Renal pelvis (tissue), 3 donors: ENCODE results near the gene NRARP. TPM values are rescaled to one million over a fixed set of nuclear protein-coding genes. Genes with fewer than 3 reads are reported as not detected.

Experiments
- polyA plus RNA-seq, 3 donors: library from polyadenylated mRNA; unstranded; fragments of 120-200 nt; gene quantifications; one replicate each; pipeline ENCODE4 v1.2.1, GENCODE V29; 2013; ENCODE audit not compliant: insufficient read length in 3 of 3

NRARP gene
- polyA plus RNA-seq, 3 donors: 7.4 to 9.7 (median 8.5) TPM

Other genes with a start within 250 kb of the NRARP start
- gene ENTPD2, start 248.2 kb downstream of the NRARP start, polyA plus RNA-seq: 1 to 10 TPM; 5.5 to 7.4 (median 7.3) TPM
- 10 to 100 TPM in 1 of 3 donors, 1 to 10 TPM in 2; 8.0 to 10.4 (median 10.0) TPM for gene SAPCD2, start 231.7 kb downstream of the NRARP start, polyA plus RNA-seq
- gene UAP1L1, start 224.8 kb downstream of the NRARP start, polyA plus RNA-seq: 1 to 10 TPM; 5.4 to 8.6 (median 6.3) TPM
- gene MAN1B1, start 215.3 kb downstream of the NRARP start, polyA plus RNA-seq: 10 to 100 TPM; 56.7 to 71.5 (median 64.7) TPM
- gene DPP7, start 187.5 kb downstream of the NRARP start, polyA plus RNA-seq: 10 to 100 TPM; 24.0 to 29.6 (median 27.7) TPM
- gene GRIN1, start 163.1 kb downstream of the NRARP start, polyA plus RNA-seq: under 1 TPM in 1 of 3 donors, not detected in 2; 0.36 TPM
- gene LRRC26, start 132.2 kb downstream of the NRARP start, polyA plus RNA-seq: under 1 TPM in 1 of 3 donors, not detected in 2; 0.34 TPM
- not detected for gene TMEM210, start 130.2 kb downstream of the NRARP start, polyA plus RNA-seq
- gene ANAPC2, start 113.7 kb downstream of the NRARP start, polyA plus RNA-seq: 10 to 100 TPM; 46.2 to 55.9 (median 51.3) TPM
- gene SSNA1, start 113.6 kb downstream of the NRARP start, polyA plus RNA-seq: 10 to 100 TPM; 55.4 to 69.1 (median 65.3) TPM
- gene TPRN, start 101.5 kb downstream of the NRARP start, polyA plus RNA-seq: 10 to 100 TPM; 14.6 to 23.2 (median 22.0) TPM
- 10 to 100 TPM; 41.9 to 47.5 (median 44.7) TPM for gene TMEM203, start 96.6 kb downstream of the NRARP start, polyA plus RNA-seq
- gene NDOR1, start 96.6 kb downstream of the NRARP start, polyA plus RNA-seq: 10 to 100 TPM; 13.3 to 18.9 (median 17.2) TPM
- gene RNF208, start 80.0 kb downstream of the NRARP start, polyA plus RNA-seq: 10 to 100 TPM; 12.8 to 13.8 (median 13.2) TPM
- gene CYSRT1, start 77.1 kb downstream of the NRARP start, polyA plus RNA-seq: 10 to 100 TPM; 10.9 to 17.0 (median 16.3) TPM
- gene RNF224, start 74.8 kb downstream of the NRARP start, polyA plus RNA-seq: 10 to 100 TPM; 10.1 to 15.2 (median 13.8) TPM
- gene SLC34A3, start 71.4 kb downstream of the NRARP start, polyA plus RNA-seq: 10 to 100 TPM; 10.3 to 12.1 (median 11.4) TPM
- gene TUBB4B, start 61.0 kb downstream of the NRARP start, polyA plus RNA-seq: 100 to 1,000 TPM; 383 to 516 (median 420) TPM
- gene STPG3, start 51.0 kb downstream of the NRARP start, polyA plus RNA-seq: 1 to 10 TPM; 2.8 to 3.9 (median 3.9) TPM
- 10 to 100 TPM; 57.3 to 65.4 (median 61.7) TPM for gene NELFB, start 46.9 kb downstream of the NRARP start, polyA plus RNA-seq
- gene TOR4A, start 24.5 kb downstream of the NRARP start, polyA plus RNA-seq: 1 to 10 TPM; 5.8 to 8.1 (median 7.3) TPM
- gene EXD3, start 120.9 kb upstream of the NRARP start, polyA plus RNA-seq: 10 to 100 TPM; 16.0 to 25.3 (median 25.2) TPM
- 10 to 100 TPM in 2 of 3 donors, 1 to 10 TPM in 1; 6.7 to 12.3 (median 10.7) TPM for gene NOXA1, start 121.1 kb upstream of the NRARP start, polyA plus RNA-seq
- 1 to 10 TPM in 1 of 3 donors, under 1 TPM in 2; 0.61 to 1.0 (median 0.86) TPM for gene ENTPD8, start 139.1 kb upstream of the NRARP start, polyA plus RNA-seq
- gene NSMF, start 157.1 kb upstream of the NRARP start, polyA plus RNA-seq: 10 to 100 TPM; 45.9 to 55.4 (median 50.4) TPM
- 1 to 10 TPM; 2.0 to 4.0 (median 3.1) TPM for gene PNPLA7, start 248.1 kb upstream of the NRARP start, polyA plus RNA-seq
- 10 to 100 TPM; 20.0 to 28.7 (median 28.5) TPM for gene MRPL41, start 249.6 kb upstream of the NRARP start, polyA plus RNA-seq